Measurements from ENCODE around the gene TM7SF2. TPM values are rescaled to one million over a fixed set of nuclear protein-coding genes. Genes with fewer than 3 reads are reported as not detected.

TM7SF2 gene
- total and polyA plus RNA-seq, 2 of the 13 experiments (the other 11 are each of a cell fraction or from before 2014, with no cell fraction given): 56.0 to 66.9 TPM

GRCh38 chr11:65095974-65096806 is 15.5 kb upstream of the TM7SF2 start, which contains the start of gene VPS51 (continued):
- no peak for TF ChIP-seq TIGD3 (CRISPR knock-in tag; IDR thresholded peaks at IDR 0.05; ENCODE audit: borderline replicate concordance)
- TF ChIP-seq KLF6 (CRISPR knock-in tag; IDR thresholded peaks at IDR 0.05): peak; percentile 78; the same call in 1 of the 2 replicates
- TF ChIP-seq HNRNPL (IDR thresholded peaks at IDR 0.05; ENCODE audit: low read depth, low read length): peak; percentile 59; the same call in 1 of the 2 replicates
- TF ChIP-seq LBX2 (CRISPR knock-in tag; IDR thresholded peaks at IDR 0.05; ENCODE audit: borderline replicate concordance): no peak
- TF ChIP-seq FUBP1 (CRISPR knock-in tag; IDR thresholded peaks at IDR 0.05; ENCODE audit: borderline replicate concordance): no peak
- no peak for TF ChIP-seq SRSF4 (IDR thresholded peaks at IDR 0.05; ENCODE audit: low read depth, low read length, poor library complexity, severe bottlenecking)
- TF ChIP-seq ZNF496 (CRISPR knock-in tag; IDR thresholded peaks at IDR 0.05; ENCODE audit: insufficient replicate concordance): no peak
- no peak for TF ChIP-seq RFX1 (IDR thresholded peaks at IDR 0.05)
- no peak for TF ChIP-seq TRAFD1 (CRISPR knock-in tag; IDR thresholded peaks at IDR 0.05; ENCODE audit: borderline replicate concordance)
- TF ChIP-seq KLF11 (CRISPR knock-in tag; IDR thresholded peaks at IDR 0.05): no peak
- no peak for TF ChIP-seq SOX6 (IDR thresholded peaks at IDR 0.05)
- TF ChIP-seq SOX6 (CRISPR knock-in tag; IDR thresholded peaks at IDR 0.05): peak; percentile 50; the same call in 1 of the 2 replicates
- TF ChIP-seq KLF15 (CRISPR knock-in tag; IDR thresholded peaks at IDR 0.05; ENCODE audit: borderline replicate concordance): peak; percentile 79; the same call in 1 of the 2 replicates
- peak; percentile 55; the same call in 1 of the 2 replicates for TF ChIP-seq KDM3A (CRISPR knock-in tag; IDR thresholded peaks at IDR 0.05; ENCODE audit: low read depth)
- TF ChIP-seq ERF (CRISPR knock-in tag; IDR thresholded peaks at IDR 0.05): peak; percentile 51; the same call in 1 of the 2 replicates
- no peak for TF ChIP-seq ATAD3A (CRISPR knock-in tag; IDR thresholded peaks at IDR 0.05)
- TF ChIP-seq ZNF883 (CRISPR knock-in tag; IDR thresholded peaks at IDR 0.05; ENCODE audit: not compliant biosample characterization): peak; percentile 74
- TF ChIP-seq ZNF678 (CRISPR knock-in tag; IDR thresholded peaks at IDR 0.05): no peak; the same call in 1 of the 2 replicates
- TF ChIP-seq ZNF792 (CRISPR knock-in tag; IDR thresholded peaks at IDR 0.05): peak; percentile 75; the same call in 1 of the 2 replicates
- peak; percentile 47; the same call in 1 of the 2 replicates for TF ChIP-seq ZNF777 (CRISPR knock-in tag; IDR thresholded peaks at IDR 0.05)
- peak; percentile 91 for TF ChIP-seq RBM39 (IDR thresholded peaks at IDR 0.05; ENCODE audit: low read depth, low read length, poor library complexity, severe bottlenecking)

Data from HepG2 (cell line).